WTC11 (cell line): ENCODE data around the gene ADAM33. TPM values are rescaled to one million over a fixed set of nuclear protein-coding genes. Genes with fewer than 3 reads are reported as not detected.

Source experiments
- ATAC-seq: fragments of 200-7000 bp; cut with Tn5 transposase; 2 replicates; pipeline ENCODE4 v1.10.0; 2021; ENCODE audit warnings: mild to moderate bottlenecking, moderate library complexity
- CTCF ChIA-PET: fragments of 300-600 bp; sonication (Branson Sonifier 250); formaldehyde crosslinking; loops from one replicate; lab custom pipeline; 2021; ENCODE audit warnings: antibody characterized with exemption; lab: Charles Lee
- POLR2A ChIA-PET: fragments of 350-600 bp; sonication (Branson Sonifier 250); formaldehyde crosslinking; loops from one replicate; lab custom pipeline; 2021; ENCODE audit warnings: antibody characterized with exemption; lab: Charles Lee
- DNase-seq: peaks from one replicate; pipeline ENCODE4 v3.0.0; 2021; ENCODE audit warnings: low spot score
- H3K27ac Mint-ChIP-seq: 2 replicates; pipeline ENCODE4 v1.8.0; 2021; ENCODE audit warnings: mixed read lengths
- H3K27me3 Mint-ChIP-seq: 2 replicates; pipeline ENCODE4 v1.8.0; 2021; ENCODE audit warnings: low read depth, mild to moderate bottlenecking, moderate library complexity, mixed read lengths
- H3K36me3 Mint-ChIP-seq: 2 replicates; pipeline ENCODE4 v1.8.0; 2021; ENCODE audit warnings: mixed read lengths
- H3K4me1 Mint-ChIP-seq: 2 replicates; pipeline ENCODE4 v1.8.0; 2022; ENCODE audit warnings: mixed read lengths
- H3K4me3 Mint-ChIP-seq: 2 replicates; pipeline ENCODE4 v1.8.0; 2021; ENCODE audit warnings: mild to moderate bottlenecking, moderate library complexity, mixed read lengths
- H3K9me3 Mint-ChIP-seq: 2 replicates; pipeline ENCODE4 v1.8.0; 2021; ENCODE audit warnings: mixed read lengths
- ATF1 ChIP-seq: sonication (generic); formaldehyde crosslinking; IDR thresholded peaks from 2 replicates; pipeline ENCODE4 v1.8.1; 2023; ENCODE audit warnings: mild to moderate bottlenecking, moderate library complexity, missing genetic modification reagents
- ETV6 ChIP-seq: sonication (generic); formaldehyde crosslinking; IDR thresholded peaks from 2 replicates; pipeline ENCODE4 v1.8.1; 2022; ENCODE audit warnings: mild to moderate bottlenecking, missing genetic modification reagents
- GRHL2 ChIP-seq: fragments of 250-450 bp; sonication (Bioruptor Pico); IDR thresholded peaks from 2 replicates; pipeline ENCODE4 v1.8.0; 2022; ENCODE audit warnings: mild to moderate bottlenecking, moderate library complexity; ENCODE audit not compliant: insufficient replicate concordance, severe bottlenecking
- HMGA2 ChIP-seq: fragments of 250-450 bp; sonication (Bioruptor Pico); IDR thresholded peaks from 2 replicates; pipeline ENCODE4 v1.4.0; 2021; ENCODE audit warnings: mild to moderate bottlenecking, moderate library complexity
- IRF2 ChIP-seq: sonication (generic); formaldehyde crosslinking; IDR thresholded peaks from 2 replicates; pipeline ENCODE4 v1.8.0; 2022; ENCODE audit warnings: low read depth, missing genetic modification reagents, borderline replicate concordance
- NFATC4 ChIP-seq: fragments of 250-450 bp; sonication (Bioruptor Pico); IDR thresholded peaks from 2 replicates; pipeline ENCODE4 v1.9.0; 2021; ENCODE audit warnings: mild to moderate bottlenecking
- RORB ChIP-seq: fragments of 250-450 bp; sonication (Bioruptor Pico); IDR thresholded peaks from 2 replicates; pipeline ENCODE4 v1.9.0; 2021; ENCODE audit warnings: mild to moderate bottlenecking
- SMAD4 ChIP-seq: sonication (generic); formaldehyde crosslinking; IDR thresholded peaks from 2 replicates; pipeline ENCODE4 v1.8.0; 2022; ENCODE audit warnings: mild to moderate bottlenecking, missing genetic modification reagents
- SP1 ChIP-seq: sonication (generic); formaldehyde crosslinking; conservative IDR thresholded peaks from 2 replicates; pipeline ENCODE4 v1.8.1; 2022; ENCODE audit warnings: missing genetic modification reagents
- ZNF232 ChIP-seq: sonication (generic); formaldehyde crosslinking; IDR thresholded peaks from 2 replicates; pipeline ENCODE4 v1.8.0; 2022; ENCODE audit warnings: mild to moderate bottlenecking, missing genetic modification reagents
- ZNF423 ChIP-seq: fragments of 250-450 bp; sonication (Bioruptor Pico); IDR thresholded peaks from 2 replicates; pipeline ENCODE4 v2.1.2; 2022; ENCODE audit warnings: mild to moderate bottlenecking, moderate library complexity
- total RNA-seq: library from RNA; stranded (reverse); gene quantifications from 3 replicates; pipeline ENCODE4 v1.2.3, GENCODE V29; 2021
- TF ChIP-seq, protein P1 (sequence below): sonication (generic); formaldehyde crosslinking; IDR thresholded peaks from 2 replicates; pipeline ENCODE4 v1.8.1; 2023; ENCODE audit warnings: mild to moderate bottlenecking, missing genetic modification reagents
- TF ChIP-seq, protein P2 (sequence below): sonication (generic); formaldehyde crosslinking; IDR thresholded peaks from 2 replicates; pipeline ENCODE4 v1.8.1; 2022; ENCODE audit warnings: mild to moderate bottlenecking, moderate library complexity, missing genetic modification reagents
- TF ChIP-seq, protein P3 (sequence below): sonication (generic); formaldehyde crosslinking; IDR thresholded peaks from 2 replicates; pipeline ENCODE4 v1.8.1; 2022; ENCODE audit warnings: low read depth, missing genetic modification reagents, borderline replicate concordance
- TF ChIP-seq, protein P4 (sequence below): fragments of 200-600 bp; IDR thresholded peaks from 2 replicates; pipeline ENCODE4 v1.8.0; 2022; ENCODE audit warnings: antibody characterized with exemption
- TF ChIP-seq, protein P5 (sequence below): sonication (generic); formaldehyde crosslinking; IDR thresholded peaks from 2 replicates; pipeline ENCODE4 v1.8.0; 2023; ENCODE audit warnings: mild to moderate bottlenecking, missing genetic modification reagents
- TF ChIP-seq, protein P6 (sequence below): fragments of 250-450 bp; sonication (Bioruptor Pico); IDR thresholded peaks from 2 replicates; pipeline ENCODE4 v2.1.2; 2022; ENCODE audit warnings: mild to moderate bottlenecking, moderate library complexity
- TF ChIP-seq, protein P7 (sequence below): sonication (generic); formaldehyde crosslinking; IDR thresholded peaks from 2 replicates; pipeline ENCODE4 v1.8.1; 2023; ENCODE audit warnings: mild to moderate bottlenecking, missing genetic modification reagents, moderate library complexity
- TF ChIP-seq, protein P8 (sequence below): sonication (generic); formaldehyde crosslinking; conservative IDR thresholded peaks from 2 replicates; pipeline ENCODE4 v1.8.1; 2022; ENCODE audit warnings: mild to moderate bottlenecking, missing genetic modification reagents
- TF ChIP-seq, protein P9 (sequence below): fragments of 250-450 bp; sonication (Bioruptor Pico); IDR thresholded peaks from 2 replicates; pipeline ENCODE4 v1.8.0; 2021; ENCODE audit warnings: mild to moderate bottlenecking

Gene ADAM33
- total RNA-seq, 1 experiment from 2014 or later, result 5.3 TPM

DNA sequence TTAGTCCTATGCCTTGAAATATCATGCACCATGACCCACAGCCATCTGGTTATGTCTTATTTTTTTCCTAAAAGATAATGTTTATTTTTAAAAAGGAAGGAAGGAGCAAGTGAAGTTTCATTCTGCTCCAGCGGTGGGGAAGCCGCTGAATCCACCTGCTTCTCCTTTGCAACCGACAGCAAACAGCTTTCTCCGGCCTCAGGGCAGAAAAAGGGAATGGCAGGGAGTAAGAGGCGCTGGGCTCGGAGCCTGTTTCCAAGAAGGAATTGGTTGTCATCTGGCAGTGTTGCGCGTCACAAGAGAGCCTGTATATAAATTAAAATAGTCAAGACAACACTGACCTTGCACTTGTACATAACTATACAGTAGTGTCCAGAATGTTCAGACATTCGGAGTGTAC lies 32.9 kb downstream of the ADAM33 start (continued):
- TF ChIP-seq, protein P1, sequence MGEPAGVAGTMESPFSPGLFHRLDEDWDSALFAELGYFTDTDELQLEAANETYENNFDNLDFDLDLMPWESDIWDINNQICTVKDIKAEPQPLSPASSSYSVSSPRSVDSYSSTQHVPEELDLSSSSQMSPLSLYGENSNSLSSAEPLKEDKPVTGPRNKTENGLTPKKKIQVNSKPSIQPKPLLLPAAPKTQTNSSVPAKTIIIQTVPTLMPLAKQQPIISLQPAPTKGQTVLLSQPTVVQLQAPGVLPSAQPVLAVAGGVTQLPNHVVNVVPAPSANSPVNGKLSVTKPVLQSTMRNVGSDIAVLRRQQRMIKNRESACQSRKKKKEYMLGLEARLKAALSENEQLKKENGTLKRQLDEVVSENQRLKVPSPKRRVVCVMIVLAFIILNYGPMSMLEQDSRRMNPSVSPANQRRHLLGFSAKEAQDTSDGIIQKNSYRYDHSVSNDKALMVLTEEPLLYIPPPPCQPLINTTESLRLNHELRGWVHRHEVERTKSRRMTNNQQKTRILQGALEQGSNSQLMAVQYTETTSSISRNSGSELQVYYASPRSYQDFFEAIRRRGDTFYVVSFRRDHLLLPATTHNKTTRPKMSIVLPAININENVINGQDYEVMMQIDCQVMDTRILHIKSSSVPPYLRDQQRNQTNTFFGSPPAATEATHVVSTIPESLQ (CRISPR knock-in tag), result no peak

DNA sequence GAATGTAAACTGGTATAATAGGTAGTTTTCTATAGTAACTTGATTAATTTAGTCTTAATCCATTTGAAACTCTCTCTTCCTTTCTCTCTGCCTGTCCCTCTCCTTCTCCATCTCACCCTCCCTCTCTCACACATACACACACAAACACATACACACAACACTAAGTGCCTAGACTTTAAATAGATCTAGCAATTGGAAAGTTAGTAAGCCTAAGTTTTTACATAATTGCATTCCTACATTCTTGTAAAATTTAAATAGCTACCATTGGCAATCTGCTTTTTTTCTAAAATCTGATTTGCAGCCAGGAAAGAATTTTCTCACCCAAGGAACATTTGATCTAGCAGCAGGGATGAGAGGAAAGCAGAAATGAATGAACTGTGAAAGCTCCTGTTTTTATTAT lies 34.3 kb downstream of the ADAM33 start:
- Mint-ChIP-seq H3K4me3 (no peak overlapping the region), H3K4me1 (no peaks in the 10 kb centered on the region), H3K9me3 (no peaks in the 10 kb centered on the region)
- no peak for ATAC-seq
- CTCF ChIA-PET, result interaction anchor here (0.5 to 1.4 kb wide), 2 partner anchors 30 to 429 kb away, joined by 4 to 5 read pairs; no protein-coding TSS in a partner anchor
- TF ChIP-seq ATF1 (CRISPR knock-in tag) (no peak), SP1 (CRISPR knock-in tag) (no peak), ZNF423 (CRISPR knock-in tag) (no peak), SMAD4 (CRISPR knock-in tag) (no peak), IRF2 (CRISPR knock-in tag) (no peak), NFATC4 (CRISPR knock-in tag) (no peak), ETV6 (CRISPR knock-in tag) (no peak), ZNF232 (CRISPR knock-in tag) (no peak), HMGA2 (no peak), GRHL2 (CRISPR knock-in tag) (no peak), RORB (CRISPR knock-in tag) (no peak)
- TF ChIP-seq, protein P2, sequence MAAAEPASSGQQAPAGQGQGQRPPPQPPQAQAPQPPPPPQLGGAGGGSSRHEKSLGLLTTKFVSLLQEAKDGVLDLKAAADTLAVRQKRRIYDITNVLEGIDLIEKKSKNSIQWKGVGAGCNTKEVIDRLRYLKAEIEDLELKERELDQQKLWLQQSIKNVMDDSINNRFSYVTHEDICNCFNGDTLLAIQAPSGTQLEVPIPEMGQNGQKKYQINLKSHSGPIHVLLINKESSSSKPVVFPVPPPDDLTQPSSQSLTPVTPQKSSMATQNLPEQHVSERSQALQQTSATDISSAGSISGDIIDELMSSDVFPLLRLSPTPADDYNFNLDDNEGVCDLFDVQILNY (CRISPR knock-in tag), result no peak
- TF ChIP-seq, protein P3, sequence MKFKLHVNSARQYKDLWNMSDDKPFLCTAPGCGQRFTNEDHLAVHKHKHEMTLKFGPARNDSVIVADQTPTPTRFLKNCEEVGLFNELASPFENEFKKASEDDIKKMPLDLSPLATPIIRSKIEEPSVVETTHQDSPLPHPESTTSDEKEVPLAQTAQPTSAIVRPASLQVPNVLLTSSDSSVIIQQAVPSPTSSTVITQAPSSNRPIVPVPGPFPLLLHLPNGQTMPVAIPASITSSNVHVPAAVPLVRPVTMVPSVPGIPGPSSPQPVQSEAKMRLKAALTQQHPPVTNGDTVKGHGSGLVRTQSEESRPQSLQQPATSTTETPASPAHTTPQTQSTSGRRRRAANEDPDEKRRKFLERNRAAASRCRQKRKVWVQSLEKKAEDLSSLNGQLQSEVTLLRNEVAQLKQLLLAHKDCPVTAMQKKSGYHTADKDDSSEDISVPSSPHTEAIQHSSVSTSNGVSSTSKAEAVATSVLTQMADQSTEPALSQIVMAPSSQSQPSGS, result no peak
- TF ChIP-seq, protein P1 (CRISPR knock-in tag), result no peak
- TF ChIP-seq, protein P4, sequence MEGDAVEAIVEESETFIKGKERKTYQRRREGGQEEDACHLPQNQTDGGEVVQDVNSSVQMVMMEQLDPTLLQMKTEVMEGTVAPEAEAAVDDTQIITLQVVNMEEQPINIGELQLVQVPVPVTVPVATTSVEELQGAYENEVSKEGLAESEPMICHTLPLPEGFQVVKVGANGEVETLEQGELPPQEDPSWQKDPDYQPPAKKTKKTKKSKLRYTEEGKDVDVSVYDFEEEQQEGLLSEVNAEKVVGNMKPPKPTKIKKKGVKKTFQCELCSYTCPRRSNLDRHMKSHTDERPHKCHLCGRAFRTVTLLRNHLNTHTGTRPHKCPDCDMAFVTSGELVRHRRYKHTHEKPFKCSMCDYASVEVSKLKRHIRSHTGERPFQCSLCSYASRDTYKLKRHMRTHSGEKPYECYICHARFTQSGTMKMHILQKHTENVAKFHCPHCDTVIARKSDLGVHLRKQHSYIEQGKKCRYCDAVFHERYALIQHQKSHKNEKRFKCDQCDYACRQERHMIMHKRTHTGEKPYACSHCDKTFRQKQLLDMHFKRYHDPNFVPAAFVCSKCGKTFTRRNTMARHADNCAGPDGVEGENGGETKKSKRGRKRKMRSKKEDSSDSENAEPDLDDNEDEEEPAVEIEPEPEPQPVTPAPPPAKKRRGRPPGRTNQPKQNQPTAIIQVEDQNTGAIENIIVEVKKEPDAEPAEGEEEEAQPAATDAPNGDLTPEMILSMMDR, result no peak
- TF ChIP-seq, protein P5, sequence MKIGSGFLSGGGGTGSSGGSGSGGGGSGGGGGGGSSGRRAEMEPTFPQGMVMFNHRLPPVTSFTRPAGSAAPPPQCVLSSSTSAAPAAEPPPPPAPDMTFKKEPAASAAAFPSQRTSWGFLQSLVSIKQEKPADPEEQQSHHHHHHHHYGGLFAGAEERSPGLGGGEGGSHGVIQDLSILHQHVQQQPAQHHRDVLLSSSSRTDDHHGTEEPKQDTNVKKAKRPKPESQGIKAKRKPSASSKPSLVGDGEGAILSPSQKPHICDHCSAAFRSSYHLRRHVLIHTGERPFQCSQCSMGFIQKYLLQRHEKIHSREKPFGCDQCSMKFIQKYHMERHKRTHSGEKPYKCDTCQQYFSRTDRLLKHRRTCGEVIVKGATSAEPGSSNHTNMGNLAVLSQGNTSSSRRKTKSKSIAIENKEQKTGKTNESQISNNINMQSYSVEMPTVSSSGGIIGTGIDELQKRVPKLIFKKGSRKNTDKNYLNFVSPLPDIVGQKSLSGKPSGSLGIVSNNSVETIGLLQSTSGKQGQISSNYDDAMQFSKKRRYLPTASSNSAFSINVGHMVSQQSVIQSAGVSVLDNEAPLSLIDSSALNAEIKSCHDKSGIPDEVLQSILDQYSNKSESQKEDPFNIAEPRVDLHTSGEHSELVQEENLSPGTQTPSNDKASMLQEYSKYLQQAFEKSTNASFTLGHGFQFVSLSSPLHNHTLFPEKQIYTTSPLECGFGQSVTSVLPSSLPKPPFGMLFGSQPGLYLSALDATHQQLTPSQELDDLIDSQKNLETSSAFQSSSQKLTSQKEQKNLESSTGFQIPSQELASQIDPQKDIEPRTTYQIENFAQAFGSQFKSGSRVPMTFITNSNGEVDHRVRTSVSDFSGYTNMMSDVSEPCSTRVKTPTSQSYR (CRISPR knock-in tag), result no peak
- TF ChIP-seq, protein P6, sequence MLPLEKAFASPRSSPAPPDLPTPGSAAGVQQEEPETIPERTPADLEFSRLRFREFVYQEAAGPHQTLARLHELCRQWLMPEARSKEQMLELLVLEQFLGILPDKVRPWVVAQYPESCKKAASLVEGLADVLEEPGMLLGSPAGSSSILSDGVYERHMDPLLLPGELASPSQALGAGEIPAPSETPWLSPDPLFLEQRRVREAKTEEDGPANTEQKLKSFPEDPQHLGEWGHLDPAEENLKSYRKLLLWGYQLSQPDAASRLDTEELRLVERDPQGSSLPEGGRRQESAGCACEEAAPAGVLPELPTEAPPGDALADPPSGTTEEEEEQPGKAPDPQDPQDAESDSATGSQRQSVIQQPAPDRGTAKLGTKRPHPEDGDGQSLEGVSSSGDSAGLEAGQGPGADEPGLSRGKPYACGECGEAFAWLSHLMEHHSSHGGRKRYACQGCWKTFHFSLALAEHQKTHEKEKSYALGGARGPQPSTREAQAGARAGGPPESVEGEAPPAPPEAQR (CRISPR knock-in tag), result no peak
- TF ChIP-seq, protein P7, sequence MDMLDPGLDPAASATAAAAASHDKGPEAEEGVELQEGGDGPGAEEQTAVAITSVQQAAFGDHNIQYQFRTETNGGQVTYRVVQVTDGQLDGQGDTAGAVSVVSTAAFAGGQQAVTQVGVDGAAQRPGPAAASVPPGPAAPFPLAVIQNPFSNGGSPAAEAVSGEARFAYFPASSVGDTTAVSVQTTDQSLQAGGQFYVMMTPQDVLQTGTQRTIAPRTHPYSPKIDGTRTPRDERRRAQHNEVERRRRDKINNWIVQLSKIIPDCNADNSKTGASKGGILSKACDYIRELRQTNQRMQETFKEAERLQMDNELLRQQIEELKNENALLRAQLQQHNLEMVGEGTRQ (CRISPR knock-in tag), result no peak
- TF ChIP-seq, protein P8, sequence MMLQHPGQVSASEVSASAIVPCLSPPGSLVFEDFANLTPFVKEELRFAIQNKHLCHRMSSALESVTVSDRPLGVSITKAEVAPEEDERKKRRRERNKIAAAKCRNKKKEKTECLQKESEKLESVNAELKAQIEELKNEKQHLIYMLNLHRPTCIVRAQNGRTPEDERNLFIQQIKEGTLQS (CRISPR knock-in tag), result no peak
- TF ChIP-seq, protein P9, sequence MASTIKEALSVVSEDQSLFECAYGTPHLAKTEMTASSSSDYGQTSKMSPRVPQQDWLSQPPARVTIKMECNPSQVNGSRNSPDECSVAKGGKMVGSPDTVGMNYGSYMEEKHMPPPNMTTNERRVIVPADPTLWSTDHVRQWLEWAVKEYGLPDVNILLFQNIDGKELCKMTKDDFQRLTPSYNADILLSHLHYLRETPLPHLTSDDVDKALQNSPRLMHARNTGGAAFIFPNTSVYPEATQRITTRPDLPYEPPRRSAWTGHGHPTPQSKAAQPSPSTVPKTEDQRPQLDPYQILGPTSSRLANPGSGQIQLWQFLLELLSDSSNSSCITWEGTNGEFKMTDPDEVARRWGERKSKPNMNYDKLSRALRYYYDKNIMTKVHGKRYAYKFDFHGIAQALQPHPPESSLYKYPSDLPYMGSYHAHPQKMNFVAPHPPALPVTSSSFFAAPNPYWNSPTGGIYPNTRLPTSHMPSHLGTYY (CRISPR knock-in tag), result no peak
- TF ChIP-seq, all 79 proteins: peak for 0
- no peaks in the 10 kb centered on the region for H3K36me3 Mint-ChIP-seq
- no peak for DNase-seq
- H3K27ac Mint-ChIP-seq, result no peak overlapping the region
- POLR2A ChIA-PET, result no interaction called here
- H3K27me3 Mint-ChIP-seq, result no peaks in the 10 kb centered on the region
